T-helper 1 cell treated with Interleukin-12 subunit alpha and Interleukin-12 subunit beta and Interleukin-4 antibody, amounts not matched to agents 30 ng/mL and 1 ng/mL, for 36 hours (primary cell): Measurements from ENCODE around the gene TRAF1. TPM values are rescaled to one million over a fixed set of nuclear protein-coding genes. Genes with fewer than 3 reads are reported as not detected.

ENCODE experiments used
- intact Hi-C: fragments of 100-400 bp; cut with micrococcal nuclease; formaldehyde crosslinking; loops from one replicate; pipeline ENCODE4 v1.15.1; 2024
- total RNA-seq: library from RNA; stranded (reverse); gene quantifications from 2 replicates; pipeline ENCODE4 v1.2.3, GENCODE V29; 2022

TRAF1 gene
- total RNA-seq, 1 donor from 2014 or later: 97.7 TPM

- intact Hi-C loops: no loop called here
These were observed 13.5 kb downstream of the TRAF1 start for GRCh38 chr9:120912958-120913646.

DNA sequence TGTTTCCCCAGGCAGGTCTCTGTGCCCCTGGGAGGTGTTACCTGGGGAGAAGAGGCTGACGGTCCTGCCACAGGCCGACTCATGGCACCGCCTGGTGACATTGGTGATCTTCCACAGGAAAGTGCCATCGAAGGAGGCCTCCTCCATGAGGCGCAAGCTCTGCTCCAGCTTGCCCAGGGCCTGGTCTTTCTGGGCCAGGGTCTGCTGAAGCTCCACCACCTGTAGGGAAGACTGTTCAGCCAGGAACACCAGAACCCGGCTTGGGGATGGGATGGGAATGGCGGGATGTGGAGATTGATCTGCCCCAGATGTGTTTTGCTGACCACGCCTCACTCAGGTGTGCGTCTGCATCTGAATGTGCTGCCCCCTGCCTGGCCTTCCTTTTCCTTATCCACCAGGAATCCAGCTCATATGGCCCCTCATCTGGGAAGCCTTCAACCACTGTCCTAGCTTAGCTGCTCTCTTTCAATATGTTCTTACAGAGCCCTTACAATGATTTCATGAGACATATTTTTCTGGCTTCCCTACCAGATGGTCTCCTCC, 15.2 kb downstream of the TRAF1 start:
- intact Hi-C loops: loop anchor here (2.0 kb wide), 1 partner anchor 13 kb away; no protein-coding TSS in a partner anchor

DNA sequence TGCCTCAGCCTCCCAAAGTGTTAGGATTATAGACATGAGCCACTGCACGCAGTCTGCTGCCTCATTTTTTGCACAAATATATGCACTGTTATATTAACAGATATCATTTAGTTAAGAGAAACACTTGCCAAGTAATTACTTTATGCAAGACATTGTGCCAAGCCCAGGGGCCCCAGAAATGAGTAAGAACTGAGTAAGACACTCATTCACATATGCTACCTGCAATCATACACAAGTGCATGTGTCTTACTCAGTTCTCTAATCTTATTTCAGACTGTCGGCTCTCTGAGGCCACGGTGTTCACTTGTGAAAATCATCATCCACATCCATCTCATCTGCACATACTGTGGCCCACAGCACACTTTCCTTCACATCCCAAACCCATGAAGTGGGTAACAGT, 16.0 kb downstream of the TRAF1 start:
- intact Hi-C loops: loop anchor here (2.0 kb wide), 1 partner anchor 14 kb away; no protein-coding TSS in a partner anchor

DNA sequence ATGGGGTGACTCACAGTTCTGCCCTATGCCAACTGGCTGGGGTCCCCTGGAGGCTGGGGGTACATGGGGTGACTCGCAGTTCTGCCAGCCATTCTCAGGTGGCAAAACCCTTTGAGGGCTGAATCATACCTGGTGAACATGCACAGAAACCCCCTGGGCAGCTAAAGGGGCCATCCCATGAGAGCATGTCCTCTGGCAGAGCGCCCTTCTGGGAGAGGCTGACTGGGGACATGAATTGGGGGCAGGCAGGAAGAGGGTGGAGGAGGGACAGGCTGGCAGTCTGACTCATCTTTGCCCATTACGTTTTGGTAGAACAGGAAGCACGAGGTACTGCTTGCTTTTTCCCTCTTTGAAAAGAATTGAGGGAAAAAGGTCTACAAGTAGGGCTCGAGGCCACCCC, 16.7 kb downstream of the TRAF1 start:
- intact Hi-C loops: loop anchor here (2.0 kb wide), 1 partner anchor 15 kb away; no protein-coding TSS in a partner anchor

DNA sequence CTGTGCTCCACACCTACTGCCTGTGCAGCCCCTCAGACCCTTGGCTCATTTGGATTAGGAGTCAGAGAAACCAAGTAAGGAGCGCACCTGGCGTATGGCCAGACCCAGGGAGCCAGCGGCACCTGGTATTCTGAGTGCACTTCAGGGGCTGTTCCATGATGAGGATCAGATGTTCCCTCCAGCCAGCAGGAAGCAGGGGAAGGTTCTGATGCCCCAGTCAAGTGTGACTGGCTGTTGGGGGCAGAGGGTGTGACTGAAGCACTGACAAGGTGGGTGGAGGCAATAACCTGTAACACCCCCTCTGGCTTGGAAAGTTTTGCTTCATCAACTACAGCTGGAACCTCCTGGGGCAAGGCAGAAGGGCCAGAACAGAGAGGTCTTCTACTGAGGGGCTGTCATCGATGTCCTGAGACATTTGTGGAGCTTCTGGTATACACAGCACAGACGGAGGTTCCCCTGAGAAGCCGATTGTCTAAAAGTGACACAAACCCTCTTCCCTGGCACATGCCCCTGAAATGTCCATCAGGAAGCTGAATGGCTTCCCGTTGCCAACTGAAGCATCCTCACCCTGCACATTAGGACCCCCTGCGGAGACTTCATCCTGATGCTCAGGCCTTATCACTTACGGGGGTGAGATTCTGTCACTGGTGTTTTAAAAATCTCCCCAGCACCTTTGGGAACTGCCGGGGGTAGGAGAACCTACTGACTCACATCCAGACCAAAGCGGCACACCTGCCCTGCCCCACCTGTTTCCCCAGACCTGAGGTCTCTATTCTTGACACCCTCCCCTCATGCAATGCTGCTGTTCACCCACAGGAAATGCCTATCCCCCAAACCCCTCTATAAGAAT, 21.1 kb downstream of the TRAF1 start:
- intact Hi-C loops: loop anchor here (2.0 kb wide), 1 partner anchor 21 kb away; the partner anchor contains the start of gene TRAF1

GRCh38 chr9:120904978-120905301, 21.7 kb downstream of the TRAF1 start:
- intact Hi-C loops: loop anchor here (1.0 to 2.0 kb wide), 3 partner anchors 11 to 22 kb away; partner anchors contain the start of gene TRAF1

- intact Hi-C loops: loop anchor here (1.0 to 2.0 kb wide), 3 partner anchors 12 to 22 kb away; partner anchors contain the start of gene TRAF1
These were observed 22.3 kb downstream of the TRAF1 start for GRCh38 chr9:120904061-120904977.

GRCh38 chr9:120902569-120903535, 23.7 kb downstream of the TRAF1 start:
- intact Hi-C loops: no loop called here

GRCh38 chr9:120901755-120902568, 24.6 kb downstream of the TRAF1 start:
- intact Hi-C loops: no loop called here

DNA sequence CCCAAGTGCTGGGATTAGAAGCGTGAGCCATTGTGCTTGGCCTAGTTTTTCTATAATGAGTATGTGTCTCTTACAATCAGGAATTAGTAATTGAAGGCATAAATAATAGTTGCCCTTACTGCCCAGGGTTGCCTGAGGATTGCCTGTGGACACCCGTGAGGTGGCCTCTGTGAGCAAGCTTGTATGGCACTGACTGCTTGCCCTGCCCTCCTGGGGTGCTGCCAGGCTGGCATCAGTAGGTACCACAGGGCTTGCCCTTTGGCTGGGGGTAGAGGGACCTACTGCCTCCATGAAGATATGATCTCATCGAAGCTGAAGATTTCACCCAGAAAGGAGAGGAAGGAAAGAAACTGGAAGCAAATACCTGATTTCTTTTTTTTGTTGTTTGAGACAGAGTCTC, 25.8 kb downstream of the TRAF1 start:
- intact Hi-C loops: no loop called here

DNA sequence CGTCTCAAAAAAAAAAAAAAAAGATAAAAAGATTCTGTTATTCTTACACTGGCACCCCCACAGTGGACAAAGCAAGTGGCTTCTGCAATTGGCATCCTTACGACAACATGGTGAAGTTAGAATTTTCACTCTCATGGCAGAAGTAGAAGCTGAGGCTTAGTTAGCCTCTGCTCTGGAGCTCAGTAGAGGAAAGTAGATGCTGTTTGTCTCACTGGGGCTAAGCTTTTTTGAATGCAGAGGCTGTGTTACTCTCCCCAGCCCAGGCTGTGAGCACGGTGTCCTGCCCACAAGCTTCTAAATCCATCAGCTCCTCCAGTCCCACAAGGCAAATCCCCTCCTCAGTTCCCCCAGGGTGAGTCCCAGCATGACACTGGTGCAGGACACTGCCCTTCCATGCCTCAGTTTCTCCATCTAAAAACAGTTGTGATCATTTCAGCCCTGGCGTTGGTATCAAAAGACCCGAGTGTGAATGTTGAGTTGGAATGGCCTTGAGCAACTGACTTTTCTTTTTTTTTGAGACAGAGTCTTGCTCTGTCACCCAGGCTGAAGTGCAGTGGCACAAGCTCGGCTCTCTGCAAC, 27.0 kb downstream of the TRAF1 start:
- intact Hi-C loops: no loop called here

- intact Hi-C loops: no loop called here
These were observed 28.2 kb downstream of the TRAF1 start for GRCh38 chr9:120898396-120898795.

DNA sequence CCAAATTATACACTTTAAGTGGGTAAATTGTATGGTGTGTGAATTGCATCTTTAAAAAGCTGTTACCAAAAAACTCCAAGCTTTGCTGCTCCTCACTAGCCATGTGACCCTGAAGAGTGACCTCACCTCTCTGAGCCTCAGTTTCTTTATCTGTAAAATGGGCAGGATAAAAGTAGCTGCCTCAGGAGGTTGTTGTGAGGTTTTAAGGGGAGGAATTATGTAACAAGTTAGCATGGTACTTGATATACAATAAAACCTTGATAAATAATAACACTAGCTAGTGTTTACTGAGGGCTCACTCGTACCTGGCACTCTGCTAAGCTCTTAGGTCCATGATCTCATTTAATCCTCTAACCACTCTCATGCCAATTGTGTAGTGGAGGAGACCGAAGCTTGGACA, 30.6 kb downstream of the TRAF1 start:
- intact Hi-C loops: no loop called here

DNA sequence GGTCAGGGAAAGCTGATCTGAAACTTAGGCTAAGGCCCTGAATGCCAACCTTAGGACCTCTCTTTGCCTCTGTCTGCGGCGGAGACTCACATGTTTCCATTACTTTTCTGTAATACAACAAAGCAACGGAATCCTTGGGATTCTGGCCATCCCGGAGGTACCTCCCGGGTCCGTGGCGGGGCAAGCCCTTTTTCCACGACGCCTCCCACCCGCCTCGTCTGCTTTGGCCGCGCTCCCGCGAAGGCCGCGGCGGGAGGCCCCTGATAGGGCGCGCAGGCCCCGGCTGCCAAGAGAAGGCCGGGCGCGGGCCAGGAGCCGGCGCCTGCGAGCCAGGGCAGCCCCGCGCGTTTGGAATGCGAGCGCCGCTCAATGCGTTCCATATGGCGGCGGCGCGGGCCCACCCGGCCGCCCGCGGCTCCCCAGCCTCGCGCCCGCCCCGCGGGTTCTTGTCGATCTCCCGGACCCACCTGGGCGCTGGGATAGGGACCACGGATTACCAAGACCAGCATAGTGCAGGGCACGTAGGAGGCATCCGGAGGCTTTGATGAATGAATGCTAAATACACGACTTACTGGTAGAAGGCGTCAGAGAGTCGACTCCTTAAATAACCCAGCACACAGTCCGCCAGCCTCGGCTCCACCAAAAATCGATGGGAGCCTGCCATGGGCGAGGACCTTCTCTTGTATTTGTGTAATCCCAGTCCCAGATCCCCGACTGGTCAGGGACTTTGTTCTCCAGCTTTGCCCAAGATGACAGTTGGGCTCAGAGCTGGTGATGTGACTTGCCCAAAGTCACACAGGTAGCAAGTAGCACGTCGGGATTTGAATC, 32.1 kb downstream of the TRAF1 start:
- intact Hi-C loops: no loop called here

- intact Hi-C loops: no loop called here
These were observed 32.8 kb downstream of the TRAF1 start for GRCh38 chr9:120893611-120894307.

- intact Hi-C loops: loop anchor here (1.0 kb wide), 8 partner anchors 11 to 100 kb away; partner anchors contain the start of genes FBXW2, PSMD5 and TRAF1
These were observed 33.6 kb downstream of the TRAF1 start for GRCh38 chr9:120892748-120893610.
